Neuronal stem cell (in vitro differentiated cells): ENCODE results near the gene COL25A1.

Experiments used
- DNase-seq: peaks from one replicate; pipeline ENCODE4 v3.0.0-alpha.2; 2013; ENCODE audit warnings: low spot score
- H2AFZ ChIP-seq: one replicate; pipeline ENCODE4 v1.6.1; 2013; ENCODE audit warnings: mild to moderate bottlenecking, low read length, inconsistent platforms
- H2AK5ac ChIP-seq: 2 replicates; pipeline ENCODE4 v1.6.1; 2013; ENCODE audit warnings: low read depth, mild to moderate bottlenecking, inconsistent platforms, low read length, moderate library complexity, mixed read lengths
- H2BK120ac ChIP-seq: 2 replicates; pipeline ENCODE4 v1.6.1; 2013; ENCODE audit warnings: low read depth, mild to moderate bottlenecking, inconsistent platforms, low read length, moderate library complexity, mixed read lengths
- H2BK12ac ChIP-seq: one replicate; pipeline ENCODE4 v1.6.1; 2013; ENCODE audit warnings: low read length, inconsistent platforms
- H2BK15ac ChIP-seq: 2 replicates; pipeline ENCODE4 v1.6.1; 2013; ENCODE audit warnings: mild to moderate bottlenecking, low read length, inconsistent platforms, mixed read lengths
- H2BK5ac ChIP-seq: one replicate; pipeline ENCODE4 v1.6.1; 2013; ENCODE audit warnings: inconsistent platforms, mild to moderate bottlenecking, low read length, moderate library complexity
- H3K14ac ChIP-seq: one replicate; pipeline ENCODE4 v1.6.1; 2013; ENCODE audit warnings: low read length, inconsistent platforms
- H3K18ac ChIP-seq: 2 replicates; pipeline ENCODE4 v1.6.1; 2013; ENCODE audit warnings: low read length, inconsistent platforms
- H3K23ac ChIP-seq: 2 replicates; pipeline ENCODE4 v1.6.1; 2013; ENCODE audit warnings: low read depth, mild to moderate bottlenecking, mixed read lengths, low read length, inconsistent platforms; ENCODE audit not compliant: poor library complexity
- H3K27ac ChIP-seq: replicated peaks from 3 replicates; pipeline ENCODE4 v1.5.1; 2013; ENCODE audit warnings: low read length, inconsistent platforms
- H3K27me3 ChIP-seq, 3 experiments: 2 replicates each; pipeline ENCODE4 v1.6.1; 2013; ENCODE audit warnings: low read length in 3 of 3, mild to moderate bottlenecking in 2 of 3, inconsistent platforms in 1 of 3, low read depth in 1 of 3, mixed read lengths in 1 of 3, moderate library complexity in 1 of 3; ENCODE audit not compliant: control insufficient read depth in 3 of 3, insufficient read depth in 3 of 3
- H3K36me3 ChIP-seq, 2 donors: replicated peaks in 1 of 2; 2 replicates each; pipeline ENCODE4 v1.6.1; 2013; ENCODE audit warnings: low read length in 2 of 2; ENCODE audit not compliant: control insufficient read depth in 2 of 2, insufficient read depth in 2 of 2
- H3K4ac ChIP-seq: 2 replicates; pipeline ENCODE4 v1.6.1; 2013; ENCODE audit warnings: inconsistent platforms, mild to moderate bottlenecking, low read length, moderate library complexity
- H3K4me1 ChIP-seq, 2 donors: 1 replicate in 1 of 2; 2 replicates in 1 of 2; pipeline ENCODE4 v1.6.1; 2013; ENCODE audit warnings: low read length in 2 of 2, low read depth in 1 of 2; ENCODE audit not compliant: control insufficient read depth in 2 of 2, insufficient read depth in 1 of 2
- H3K4me2 ChIP-seq: one replicate; pipeline ENCODE4 v1.6.1; 2013; ENCODE audit warnings: mild to moderate bottlenecking, low read length, inconsistent platforms; ENCODE audit not compliant: insufficient read depth, poor library complexity, severe bottlenecking
- H3K4me3 ChIP-seq, 2 donors: 2 replicates each; pipeline ENCODE4 v1.5.1; 2013; ENCODE audit warnings: low read length in 2 of 2, mild to moderate bottlenecking in 2 of 2, inconsistent platforms in 1 of 2, moderate library complexity in 1 of 2
- H3K79me1 ChIP-seq: one replicate; pipeline ENCODE4 v1.6.1; 2013; ENCODE audit warnings: low read depth, mild to moderate bottlenecking, inconsistent platforms, low read length, moderate library complexity
- H3K9ac ChIP-seq: one replicate; pipeline ENCODE4 v1.6.1; 2013; ENCODE audit warnings: mild to moderate bottlenecking, low read depth, low read length, inconsistent platforms; ENCODE audit not compliant: poor library complexity
- H3K9me3 ChIP-seq, 2 donors: replicated peaks in 1 of 2; 2 replicates each; pipeline versions ENCODE3 to v1.6.1; 2013; ENCODE audit warnings: low read length in 2 of 2, mild to moderate bottlenecking in 2 of 2, inconsistent platforms in 1 of 2, low read depth in 1 of 2, mixed read lengths in 1 of 2, moderate library complexity in 1 of 2; ENCODE audit not compliant: control insufficient read depth in 2 of 2, insufficient read depth in 1 of 2
- H4K8ac ChIP-seq: one replicate; pipeline ENCODE4 v1.6.1; 2013; ENCODE audit warnings: low read depth, mild to moderate bottlenecking, inconsistent platforms, low read length, moderate library complexity
- H4K91ac ChIP-seq: one replicate; pipeline ENCODE4 v1.6.1; 2013; ENCODE audit warnings: low read length, low read depth, mild to moderate bottlenecking, inconsistent platforms; ENCODE audit not compliant: poor library complexity
- WGBS, 2 donors: extraction: QIAGEN DNeasy Blood & Tissue Kit; methylation state at CpG; one replicate each; pipeline ENCODE4 v1.1.7; 2013; ENCODE audit warnings: missing lambda C conversion rate in 2 of 2, mixed read lengths in 1 of 2; ENCODE audit not compliant: insufficient read length in 2 of 2, insufficient replicate concordance in 1 of 2; ENCODE audit errors: extremely low coverage in 2 of 2; 5-methylcytosine and 5-hydroxymethylcytosine counted together

The COL25A1 gene

GRCh38 chr4:109015413-109015810, 287.0 kb downstream of the COL25A1 start:
- H2BK120ac ChIP-seq = no peak overlapping the region
- no peak overlapping the region for H4K91ac ChIP-seq
- no peak overlapping the region for H2BK15ac ChIP-seq
- no peak overlapping the region for H3K14ac ChIP-seq
- H2AFZ ChIP-seq = no peak overlapping the region
- no peaks in the 10 kb centered on the region for H3K9me3 ChIP-seq
- no peak overlapping the region for H2AK5ac ChIP-seq
- H3K18ac ChIP-seq = no peak overlapping the region
- no peak overlapping the region for H3K4ac ChIP-seq
- no peaks in the 10 kb centered on the region for H3K79me1 ChIP-seq
- H3K27ac ChIP-seq = no peak overlapping the region
- no peaks in the 10 kb centered on the region for H3K27me3 ChIP-seq
- H3K9ac ChIP-seq = no peak overlapping the region
- no peak for DNase-seq
- no peaks in the 10 kb centered on the region for H3K36me3 ChIP-seq
- H2BK12ac ChIP-seq = no peak overlapping the region
- H3K23ac ChIP-seq = no peak overlapping the region
- no peak overlapping the region for H3K4me2 ChIP-seq
- no peak overlapping the region for H3K4me3 ChIP-seq
- no peak overlapping the region for H4K8ac ChIP-seq
- H3K4me1 ChIP-seq = no peaks in the 10 kb centered on the region
- no CpG with 5 or more reads among the region's 2 CpGs for WGBS, 2 donors
- no peak overlapping the region for H2BK5ac ChIP-seq

DNA sequence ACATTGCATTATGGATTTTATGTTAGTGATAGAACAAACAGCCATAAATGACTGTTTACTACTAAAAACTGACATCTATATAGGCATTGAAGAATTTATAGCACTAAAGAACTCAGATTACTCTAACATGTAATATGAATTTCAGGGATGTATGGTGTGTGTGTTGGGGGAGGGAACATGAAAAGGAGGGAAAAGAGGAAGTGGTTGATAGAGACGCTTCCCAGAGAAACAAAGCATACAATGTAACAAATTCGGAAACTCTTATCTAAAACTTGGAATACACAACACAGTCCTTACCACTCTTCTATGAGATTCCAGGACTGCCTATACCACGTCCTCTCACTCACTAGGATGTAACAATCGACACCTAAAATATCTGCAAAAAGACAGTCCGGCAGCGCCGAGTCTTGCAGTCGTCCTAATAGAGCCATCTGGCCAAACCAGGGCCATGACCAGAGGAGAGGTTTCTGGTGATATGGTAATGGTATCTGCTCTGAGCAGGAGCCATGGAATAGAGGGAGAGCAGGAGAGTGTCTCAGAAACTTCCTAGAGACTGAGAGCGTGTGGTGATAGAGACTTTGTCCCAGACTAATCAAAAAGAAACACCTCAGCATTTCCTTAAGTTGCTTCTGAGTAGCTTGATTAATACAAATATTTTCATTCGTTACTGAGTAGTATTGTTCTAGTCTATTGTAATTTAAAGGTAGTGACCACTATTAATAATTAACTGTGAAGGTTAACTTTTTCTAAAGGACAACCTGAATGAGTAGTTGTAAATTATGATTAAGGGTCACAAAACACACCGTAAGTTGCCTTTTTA, 287.7 kb downstream of the COL25A1 start:
- no peak overlapping the region for H3K4me2 ChIP-seq
- H2BK5ac ChIP-seq = no peak overlapping the region
- no peak overlapping the region for H3K23ac ChIP-seq
- H2AK5ac ChIP-seq = no peak overlapping the region
- no peaks in the 10 kb centered on the region for H3K9me3 ChIP-seq
- H3K79me1 ChIP-seq = no peaks in the 10 kb centered on the region
- H3K36me3 ChIP-seq = no peaks in the 10 kb centered on the region
- H2AFZ ChIP-seq = no peak overlapping the region
- no peak overlapping the region for H3K4me3 ChIP-seq
- H2BK120ac ChIP-seq = no peak overlapping the region
- no peak overlapping the region for H4K91ac ChIP-seq
- no peak overlapping the region for H2BK15ac ChIP-seq
- H3K18ac ChIP-seq = no peak overlapping the region
- H3K27me3 ChIP-seq = no peaks in the 10 kb centered on the region
- no peak overlapping the region for H3K27ac ChIP-seq
- H2BK12ac ChIP-seq = no peak overlapping the region
- no peak overlapping the region for H4K8ac ChIP-seq
- H3K14ac ChIP-seq = no peak overlapping the region
- H3K9ac ChIP-seq = no peak overlapping the region
- DNase-seq = no peak
- H3K4ac ChIP-seq = no peak overlapping the region
- WGBS, 2 donors = no CpG with 5 or more reads among the region's 11 CpGs
- no peaks in the 10 kb centered on the region for H3K4me1 ChIP-seq

GRCh38 chr4:109012286-109012880, 290.1 kb downstream of the COL25A1 start:
- no peak overlapping the region for H3K27ac ChIP-seq
- no peak overlapping the region for H3K4me2 ChIP-seq
- no peak overlapping the region for H2BK120ac ChIP-seq
- no peak overlapping the region for H3K4ac ChIP-seq
- H3K23ac ChIP-seq = no peak overlapping the region
- H3K4me1 ChIP-seq = peaks cover 0 to 1% of the 10 kb centered on the region in 2 donors
- H3K9me3 ChIP-seq = no peaks in the 10 kb centered on the region
- H3K18ac ChIP-seq = peak overlapping the region; percentile 46
- H4K91ac ChIP-seq = no peak overlapping the region
- H2AFZ ChIP-seq = no peak overlapping the region
- no peak overlapping the region for H3K14ac ChIP-seq
- no peak overlapping the region for H2AK5ac ChIP-seq
- no peak for DNase-seq
- no peak overlapping the region for H2BK5ac ChIP-seq
- no peak overlapping the region for H3K4me3 ChIP-seq
- no peak overlapping the region for H4K8ac ChIP-seq
- no CpG with 5 or more reads among the region's 37 CpGs for WGBS, 2 donors
- H2BK12ac ChIP-seq = no peak overlapping the region
- no peaks in the 10 kb centered on the region for H3K79me1 ChIP-seq
- no peak overlapping the region for H2BK15ac ChIP-seq
- H3K9ac ChIP-seq = no peak overlapping the region
- H3K36me3 ChIP-seq = no peaks in the 10 kb centered on the region
- no peaks in the 10 kb centered on the region for H3K27me3 ChIP-seq

DNA sequence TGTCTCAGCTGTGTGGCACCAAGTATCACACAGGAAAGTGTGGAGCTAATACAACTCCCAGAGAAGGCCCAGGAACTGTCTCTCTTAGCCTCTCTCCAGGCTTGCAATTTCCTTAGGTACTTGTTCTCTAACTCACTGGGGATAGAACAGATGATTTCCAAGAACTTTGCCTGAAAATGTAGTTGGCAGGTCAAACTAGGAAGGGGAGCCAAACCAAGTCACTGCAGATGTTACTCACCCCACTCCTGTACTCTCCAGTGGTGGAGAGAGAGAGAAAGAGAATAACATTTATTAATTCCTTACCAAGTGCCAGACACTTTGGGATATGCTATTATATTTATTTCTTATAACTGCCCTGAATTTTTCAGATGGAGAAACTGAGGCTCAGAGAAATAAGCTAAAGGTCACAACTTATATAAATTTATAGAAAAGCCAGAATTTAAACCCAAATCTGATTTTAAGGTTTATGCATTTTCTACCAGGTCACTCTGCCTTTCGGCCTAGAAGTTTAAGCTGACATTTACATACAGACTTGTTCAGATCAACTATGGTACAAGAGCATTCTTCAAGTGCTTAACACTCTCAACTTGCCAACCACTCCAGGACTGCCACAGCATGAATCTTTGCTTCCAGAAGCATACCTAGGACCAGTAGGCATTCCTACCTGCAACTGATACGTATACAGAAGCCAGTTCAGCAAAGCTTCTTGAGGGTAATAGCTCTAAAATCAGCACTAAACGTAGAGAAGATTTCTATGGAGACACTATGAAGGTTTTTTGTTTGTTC, 291.0 kb downstream of the COL25A1 start:
- H3K27ac ChIP-seq = no peak overlapping the region

More for the DNA sequence above, 291.0 kb downstream of the COL25A1 start:
- no peak overlapping the region for H2BK12ac ChIP-seq
- no peak overlapping the region for H4K8ac ChIP-seq
- DNase-seq = no peak
- H3K14ac ChIP-seq = no peak overlapping the region
- no peak overlapping the region for H3K4ac ChIP-seq
- no CpG with 5 or more reads among the region's 3 CpGs for WGBS, 2 donors
- no peak overlapping the region for H2BK15ac ChIP-seq
- no peak overlapping the region for H2BK5ac ChIP-seq
- H4K91ac ChIP-seq = no peak overlapping the region
- no peak overlapping the region for H2AK5ac ChIP-seq
- H3K36me3 ChIP-seq = no peaks in the 10 kb centered on the region
- H2BK120ac ChIP-seq = no peak overlapping the region
- no peaks in the 10 kb centered on the region for H3K9me3 ChIP-seq
- no peak overlapping the region for H3K18ac ChIP-seq
- no peaks in the 10 kb centered on the region for H3K79me1 ChIP-seq
- H3K4me1 ChIP-seq = peaks cover 0 to 1% of the 10 kb centered on the region in 2 donors
- H3K23ac ChIP-seq = no peak overlapping the region
- H2AFZ ChIP-seq = no peak overlapping the region
- H3K4me3 ChIP-seq = no peak overlapping the region
- no peaks in the 10 kb centered on the region for H3K27me3 ChIP-seq
- no peak overlapping the region for H3K4me2 ChIP-seq
- no peak overlapping the region for H3K9ac ChIP-seq
